Stimulated activated CD4-positive, alpha-beta T cell treated with anti-CD3 and anti-CD28 coated beads, Interleukin-1b, Interleukin-23, amount 100 ng/mL, for 4 hours (primary cell): ENCODE measurements around the gene IRX3.
"Not testable (repeated sequence)": the region's sequence is repeated elsewhere in the genome, so short reads cannot be mapped to it uniquely, and the experiment has no call there.

Source experiments
- DNase-seq, 2 donors: peaks; one replicate each; pipeline ENCODE4 v3.0.0-alpha.2; 2020; ENCODE audit warnings: low read depth in 2 of 2

IRX3 gene

DNA sequence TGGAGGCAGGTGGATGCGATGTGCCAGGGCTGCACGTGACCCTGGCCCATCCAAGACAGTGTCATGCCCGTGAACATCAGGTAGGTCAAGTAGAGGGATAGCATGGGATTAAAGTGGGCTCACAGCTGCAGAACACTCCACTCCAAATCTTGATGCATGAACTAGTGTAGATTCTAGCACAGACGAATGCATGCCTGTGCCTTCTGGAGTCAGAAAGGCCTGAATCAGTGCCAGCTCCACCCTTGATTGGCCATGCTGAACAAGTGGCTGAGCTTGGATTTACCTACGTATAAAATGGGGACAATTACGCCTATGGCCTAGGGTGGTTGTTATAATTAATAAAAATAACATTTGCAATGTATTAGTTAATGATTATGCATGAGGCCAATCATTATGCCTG is 10.6 kb downstream of the IRX3 start:
- DNase-seq = no peak

DNA sequence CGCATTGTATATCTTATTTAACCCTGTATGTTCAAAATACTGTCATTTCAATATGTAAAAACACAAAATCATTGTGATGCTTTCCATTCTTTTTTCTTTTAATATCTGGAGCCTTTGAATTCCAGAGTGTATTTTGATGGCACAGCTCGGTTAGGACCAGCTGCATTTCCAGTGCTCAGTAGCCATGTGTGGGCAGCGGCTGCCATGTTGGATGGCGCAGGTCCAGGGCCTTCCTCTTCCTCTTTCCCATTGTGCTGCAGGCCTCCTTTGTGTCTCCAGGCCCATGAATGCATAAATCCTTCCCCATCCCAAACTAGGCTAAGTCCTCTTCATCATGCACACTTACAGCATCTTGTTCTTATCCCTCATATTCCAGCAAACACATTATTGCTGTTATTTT is 13.0 kb downstream of the IRX3 start:
- DNase-seq = no peak

DNA sequence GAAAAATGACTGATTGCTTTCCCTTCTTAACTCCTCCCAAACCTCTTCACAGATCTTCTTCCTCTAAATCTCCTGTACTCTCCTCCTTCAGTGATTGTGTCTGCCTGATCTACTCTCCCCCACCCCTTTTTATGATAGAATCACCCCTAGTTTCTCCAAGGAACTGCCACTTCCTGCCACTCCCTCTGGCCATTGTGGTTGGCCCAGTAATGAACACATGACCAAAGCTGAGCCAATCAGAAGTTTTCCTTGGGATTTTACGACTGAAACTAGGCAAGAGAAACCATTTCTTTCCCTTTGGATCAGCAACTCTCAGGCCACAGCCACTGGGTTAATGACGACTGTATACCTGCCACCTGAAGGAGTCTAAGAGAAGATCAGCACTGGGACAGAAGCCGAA is 15.9 kb downstream of the IRX3 start:
- no peak for DNase-seq

DNA sequence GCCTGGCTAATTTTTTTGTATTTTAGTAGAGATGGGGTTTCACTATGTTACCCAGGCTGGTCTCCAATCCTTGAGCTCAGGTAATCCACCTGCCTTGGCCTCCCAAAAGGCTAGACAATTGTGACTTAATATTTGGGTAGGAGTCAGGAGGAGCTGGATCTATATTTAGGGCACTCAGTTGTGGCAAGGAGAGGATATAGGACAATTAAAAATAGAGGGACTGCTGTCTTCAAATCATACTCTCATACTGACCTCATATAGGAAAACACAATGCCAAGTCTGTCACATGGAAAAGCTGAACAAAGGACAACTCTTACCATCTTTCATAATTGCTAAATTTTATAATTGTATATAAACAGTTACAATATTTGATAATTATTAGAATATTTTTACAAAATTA is 17.1 kb downstream of the IRX3 start:
- no peak for DNase-seq

DNA sequence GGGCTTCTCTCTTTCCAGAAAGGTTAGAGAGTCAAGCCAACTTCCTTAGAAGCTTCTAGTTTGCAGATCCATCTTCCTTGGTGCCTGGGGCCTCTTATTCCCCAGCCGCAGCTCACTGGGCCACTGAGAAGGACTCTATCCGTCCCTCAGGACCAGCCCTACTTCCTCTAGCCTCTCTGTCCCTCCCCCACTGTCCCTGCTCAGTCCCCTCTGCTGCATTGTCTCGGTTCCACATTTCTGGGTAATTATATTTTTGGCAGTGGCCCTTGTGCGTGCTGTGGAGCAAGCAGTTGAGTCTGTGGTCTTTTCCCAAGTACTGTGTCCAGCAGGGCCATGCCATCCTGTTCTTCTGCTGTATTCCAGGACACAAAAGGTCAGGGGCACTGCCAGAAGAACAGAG is 17.8 kb downstream of the IRX3 start:
- no peak for DNase-seq

DNA sequence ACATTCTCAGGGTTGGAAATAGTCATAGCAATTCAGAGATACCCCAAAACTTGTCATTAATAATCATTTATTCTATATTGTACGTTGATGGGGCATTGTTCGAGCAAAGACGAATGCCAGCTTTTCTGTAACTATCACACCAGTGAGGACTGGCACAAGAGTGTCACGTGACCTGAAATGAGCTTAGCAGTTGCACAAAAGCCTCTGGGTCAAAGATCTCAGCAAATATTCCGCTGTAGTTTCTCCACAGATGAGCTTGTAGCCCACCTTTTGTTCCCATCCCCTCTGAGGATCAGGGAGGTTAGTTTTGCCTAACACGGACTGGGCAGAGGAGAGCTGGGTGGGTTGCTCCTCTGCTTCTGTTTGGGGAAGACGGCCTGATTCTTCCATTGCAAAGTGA is 18.2 kb downstream of the IRX3 start:
- no peak for DNase-seq

DNA sequence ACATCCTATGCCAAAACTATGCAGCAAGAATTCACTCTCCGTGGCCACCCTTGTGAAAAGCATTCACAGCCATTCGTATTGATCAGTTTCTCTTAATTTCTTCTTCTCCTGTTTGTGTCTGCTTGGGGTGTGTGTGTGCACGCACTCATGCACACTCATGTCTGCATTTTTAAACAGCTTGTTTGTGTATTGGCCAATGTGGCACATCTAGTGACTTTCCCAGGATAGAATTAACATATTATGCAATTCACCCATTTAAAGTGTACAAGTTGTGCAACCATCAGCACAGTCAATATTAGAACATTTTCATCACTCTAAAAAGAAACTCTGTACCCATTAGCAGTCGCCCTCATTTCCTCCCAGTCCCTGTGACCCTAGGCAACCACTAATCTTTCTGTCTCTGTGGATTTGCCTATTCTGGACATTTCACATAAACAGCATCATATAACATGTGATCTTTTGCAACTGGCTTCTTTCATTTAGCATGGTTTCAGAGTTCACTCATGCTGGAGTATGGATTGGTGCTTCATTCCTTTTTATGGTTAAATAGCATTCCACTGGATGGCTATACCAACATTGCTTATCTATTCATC is 20.1 kb downstream of the IRX3 start:
- no peak for DNase-seq

DNA sequence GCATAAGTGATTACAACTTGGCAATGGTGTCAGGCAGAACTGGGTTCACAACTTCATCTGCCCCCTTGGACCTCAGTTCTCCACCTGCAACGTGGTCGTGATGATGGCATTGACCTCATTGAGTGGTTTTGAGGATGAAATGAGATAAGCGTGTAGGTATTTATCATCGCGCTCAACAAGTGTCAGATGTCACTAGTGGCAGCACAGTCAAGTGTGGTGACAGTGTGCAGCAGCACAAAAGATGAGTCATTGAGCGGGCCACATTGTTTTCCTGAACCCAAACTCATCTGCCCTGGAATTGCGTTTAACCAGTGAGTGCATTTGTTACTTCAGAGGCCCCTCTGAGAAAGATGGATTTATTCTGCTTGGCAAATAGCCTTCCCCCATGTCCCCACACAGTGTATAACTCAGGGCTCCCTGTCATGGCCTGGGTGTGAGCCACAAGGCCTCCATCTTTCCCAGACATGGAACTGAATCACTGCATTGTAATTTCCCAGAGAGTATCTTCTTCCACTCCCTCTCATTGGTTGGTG is 20.9 kb downstream of the IRX3 start:
- no peak for DNase-seq

DNA sequence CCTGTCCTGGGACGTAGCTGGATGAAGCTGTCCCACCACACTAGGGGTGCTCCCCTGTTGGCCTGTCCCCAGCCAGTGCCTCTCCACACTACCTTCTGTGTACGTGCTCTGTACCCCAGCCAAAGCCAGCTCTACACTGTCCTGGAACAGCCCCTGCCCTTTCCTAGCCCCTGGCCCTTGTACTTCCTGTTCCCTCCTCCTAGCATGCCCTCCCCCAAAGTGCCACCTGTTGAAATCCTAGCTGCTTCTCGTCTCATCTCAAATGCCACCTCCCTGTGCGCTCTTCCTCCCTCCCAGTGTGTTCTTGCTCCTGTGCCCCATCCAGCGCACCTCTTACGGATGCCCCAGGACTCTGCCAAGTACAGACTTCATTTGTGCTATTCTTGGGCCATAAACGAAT is 33.5 kb downstream of the IRX3 start:
- DNase-seq = no peak

DNA sequence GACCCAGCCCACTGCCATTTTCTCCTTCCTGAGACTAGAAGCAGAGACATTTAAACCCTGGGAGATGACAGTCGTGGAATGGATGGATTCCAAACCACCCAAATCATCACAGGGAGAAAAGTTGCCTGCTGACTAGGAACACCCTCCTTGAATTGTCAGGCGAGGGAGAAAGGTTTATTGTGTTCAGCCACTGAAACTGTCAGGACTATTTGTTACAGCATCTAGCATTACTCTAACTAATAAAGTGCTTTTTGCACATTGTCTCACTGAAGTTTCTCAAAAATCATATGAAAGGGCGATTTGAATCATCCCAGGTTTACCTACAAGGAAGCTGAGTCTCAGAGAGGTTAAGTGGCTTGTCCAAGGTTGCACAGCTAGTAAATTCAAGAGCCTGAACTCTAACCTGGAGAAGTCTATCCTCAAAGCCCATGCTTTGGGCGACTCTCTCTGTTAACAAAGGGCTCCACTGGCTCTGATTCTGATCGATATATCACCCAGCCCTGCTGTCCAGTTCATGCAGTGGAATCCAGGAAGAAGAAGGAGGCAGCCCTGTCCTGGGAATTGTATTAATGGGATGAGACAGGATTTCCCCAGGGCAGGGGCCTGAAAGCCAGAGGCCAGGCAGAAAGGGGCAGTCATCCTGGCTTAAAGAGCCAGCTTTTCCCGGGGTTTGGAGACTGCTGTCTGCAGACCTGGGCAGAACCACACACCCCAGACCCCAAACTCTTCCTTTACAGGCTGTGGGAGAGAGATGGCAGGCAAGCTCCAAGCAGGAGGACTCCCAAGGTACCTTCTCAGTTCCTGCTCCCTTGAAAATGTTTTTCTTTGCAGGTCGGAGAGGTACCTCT is 37.5 kb downstream of the IRX3 start:
- DNase-seq = no peak

DNA sequence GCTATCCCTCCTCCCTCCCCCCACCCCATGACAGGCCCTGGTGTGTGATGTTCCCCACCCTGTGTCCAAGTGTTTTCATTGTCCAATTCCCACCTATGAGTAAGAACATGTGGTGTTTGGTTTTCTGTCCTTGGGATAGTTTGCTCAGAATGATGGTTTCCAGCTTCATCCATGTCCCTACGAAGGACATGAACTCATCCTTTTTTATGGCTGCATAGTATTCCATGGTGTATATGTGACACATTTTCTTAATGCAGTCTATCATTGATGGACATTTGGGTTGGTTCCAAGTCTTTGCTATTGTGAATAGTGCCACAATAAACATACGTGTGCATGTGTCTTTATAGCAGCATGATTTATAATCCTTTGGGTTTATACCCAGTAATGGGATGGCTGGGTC is 38.9 kb downstream of the IRX3 start:
- not testable (repeated sequence) for DNase-seq

DNA sequence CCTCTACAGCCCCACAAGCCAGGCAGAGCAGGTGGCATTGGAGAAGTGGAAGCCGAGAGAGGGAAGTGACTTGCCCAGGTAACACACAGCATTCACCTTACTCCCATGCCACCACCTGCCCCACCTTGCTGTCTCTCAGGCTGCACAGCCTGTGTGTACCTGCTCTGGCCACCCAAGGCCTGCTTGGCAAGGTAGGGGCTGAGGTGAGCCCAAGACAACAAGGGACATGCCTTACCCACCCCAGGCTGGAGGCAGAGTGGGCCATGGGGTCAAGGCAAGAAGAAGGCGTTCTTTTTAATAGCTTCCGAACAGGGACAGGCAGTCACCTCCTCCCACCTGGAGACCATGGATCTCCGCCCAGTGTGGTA is 40.1 kb downstream of the IRX3 start:
- DNase-seq = no peak

DNA sequence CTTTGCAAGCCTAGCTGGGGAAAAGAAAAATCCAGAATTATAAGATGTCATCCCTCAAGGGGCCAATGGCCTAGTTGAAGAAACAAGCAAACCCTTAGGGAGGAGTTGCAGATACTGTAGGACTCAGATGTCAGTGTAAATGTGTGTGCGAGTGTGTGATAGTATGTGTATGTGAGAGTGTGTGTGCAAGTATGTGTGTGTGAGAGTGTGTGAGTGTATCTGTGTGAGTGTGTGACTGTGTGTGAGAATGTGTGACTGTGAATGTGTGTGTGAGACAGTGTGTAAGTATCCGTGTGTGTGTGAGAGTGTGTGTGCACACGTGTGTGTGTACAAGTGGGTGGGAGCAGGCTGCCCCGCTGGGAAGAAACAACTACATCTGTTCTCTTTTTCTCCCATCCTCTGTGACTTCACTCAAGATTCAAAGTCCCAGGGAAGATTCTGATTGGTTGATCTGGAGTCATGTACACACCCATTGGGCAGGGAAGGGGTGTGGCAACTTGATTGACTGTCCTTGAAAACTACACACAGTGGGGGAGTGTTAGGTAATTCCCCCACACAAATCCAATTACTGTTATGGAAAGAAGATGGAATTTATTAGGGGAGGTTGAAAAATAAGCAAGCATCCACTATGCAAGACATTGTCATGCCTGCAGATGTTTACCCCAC is 40.7 kb downstream of the IRX3 start:
- DNase-seq = no peak

DNA sequence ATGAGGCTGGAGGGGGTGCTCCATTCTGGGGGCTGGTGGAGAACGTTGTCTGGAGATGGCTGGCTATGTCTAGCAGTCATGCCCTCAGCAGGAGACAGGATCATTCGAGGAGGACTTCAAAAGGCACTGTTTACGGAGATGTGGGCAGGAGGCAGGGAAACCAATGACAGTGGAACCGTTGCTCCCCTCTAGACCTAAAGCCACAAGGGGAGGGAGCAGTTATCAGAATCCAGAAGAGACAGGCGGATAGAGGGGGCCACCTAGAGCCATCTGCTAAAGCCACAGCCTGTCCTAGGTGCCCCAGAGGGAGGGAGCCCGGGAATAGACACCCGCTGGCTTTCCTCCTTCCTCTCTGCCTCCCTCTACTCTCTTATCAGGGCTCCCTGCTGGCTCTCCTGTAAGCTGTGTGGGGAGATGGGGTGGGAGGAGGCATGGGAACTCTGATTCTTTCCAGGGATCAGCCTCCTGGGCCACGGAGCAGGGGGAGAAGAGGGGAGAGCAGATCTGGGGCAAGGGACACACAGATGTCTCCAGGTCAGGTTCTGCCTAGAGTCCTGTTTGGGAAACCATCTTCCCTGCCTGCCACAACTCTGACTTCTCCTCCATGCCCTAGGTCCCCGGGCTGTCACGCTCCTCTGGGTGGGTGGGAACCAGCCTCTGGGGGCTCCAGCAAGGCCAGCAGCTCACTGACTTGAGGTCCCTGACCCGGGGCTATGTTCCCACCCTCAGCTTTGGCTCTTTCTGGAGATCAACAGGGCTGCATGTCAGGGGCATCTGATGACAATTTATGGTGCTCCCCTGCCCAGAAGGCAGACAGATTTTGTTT is 42.3 kb downstream of the IRX3 start:
- DNase-seq = no peak

DNA sequence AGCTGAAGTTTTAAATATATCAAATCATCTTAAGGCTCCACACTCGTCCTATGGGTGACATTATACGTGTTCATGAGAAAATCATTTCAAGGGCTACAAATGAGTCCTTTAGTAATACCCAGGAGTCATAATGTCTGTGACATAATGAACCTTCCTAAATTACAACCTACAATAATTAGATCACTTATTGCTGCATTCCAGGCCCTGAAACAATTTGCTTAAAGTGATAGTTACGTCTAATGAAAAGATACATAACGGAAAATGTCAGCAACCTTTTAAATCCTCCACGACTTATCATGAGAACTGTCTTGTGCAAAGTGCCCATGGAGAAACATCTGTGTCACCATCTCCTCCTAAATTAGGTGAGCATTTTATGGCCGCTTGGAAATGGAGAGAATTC is 43.4 kb downstream of the IRX3 start:
- DNase-seq = no peak

DNA sequence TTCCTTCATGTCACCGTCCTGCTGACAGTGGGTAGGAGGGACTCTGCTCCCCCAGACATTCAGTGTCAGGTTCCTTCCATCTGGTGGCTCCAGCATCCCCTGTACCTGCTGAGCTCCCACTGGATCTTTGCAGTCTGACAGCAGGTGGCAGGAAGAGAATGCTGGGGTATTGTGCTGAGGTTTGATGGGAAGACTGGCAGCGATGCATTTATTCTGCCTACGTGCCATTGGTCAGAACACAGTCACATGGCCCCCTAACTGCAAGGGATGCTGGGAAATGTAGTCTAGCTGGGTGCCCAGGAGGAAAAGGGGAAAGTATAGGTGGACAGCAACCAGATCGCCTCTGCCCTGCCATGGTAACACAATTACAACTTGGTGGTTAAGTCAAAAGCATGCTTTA is 44.4 kb downstream of the IRX3 start:
- DNase-seq = no peak

DNA sequence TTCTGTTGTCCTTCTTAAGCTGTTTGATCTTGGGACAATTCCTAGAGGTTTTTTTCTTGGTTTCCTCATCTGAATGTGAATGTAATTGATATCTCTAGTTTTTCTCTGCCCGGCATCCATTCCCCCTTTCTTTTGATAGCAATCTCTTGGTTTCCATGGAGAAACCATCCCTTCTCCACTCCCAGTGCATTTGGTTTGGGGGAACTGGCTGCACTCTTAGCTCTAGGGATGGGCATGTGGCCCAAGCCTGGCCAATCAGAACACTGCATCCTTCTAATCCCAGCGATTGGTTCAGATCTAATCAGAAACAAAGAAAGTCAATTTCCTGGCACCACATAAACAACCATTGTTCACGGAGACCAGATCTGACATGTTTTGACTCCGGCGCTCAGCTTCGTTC is 45.1 kb downstream of the IRX3 start:
- DNase-seq = no peak

DNA sequence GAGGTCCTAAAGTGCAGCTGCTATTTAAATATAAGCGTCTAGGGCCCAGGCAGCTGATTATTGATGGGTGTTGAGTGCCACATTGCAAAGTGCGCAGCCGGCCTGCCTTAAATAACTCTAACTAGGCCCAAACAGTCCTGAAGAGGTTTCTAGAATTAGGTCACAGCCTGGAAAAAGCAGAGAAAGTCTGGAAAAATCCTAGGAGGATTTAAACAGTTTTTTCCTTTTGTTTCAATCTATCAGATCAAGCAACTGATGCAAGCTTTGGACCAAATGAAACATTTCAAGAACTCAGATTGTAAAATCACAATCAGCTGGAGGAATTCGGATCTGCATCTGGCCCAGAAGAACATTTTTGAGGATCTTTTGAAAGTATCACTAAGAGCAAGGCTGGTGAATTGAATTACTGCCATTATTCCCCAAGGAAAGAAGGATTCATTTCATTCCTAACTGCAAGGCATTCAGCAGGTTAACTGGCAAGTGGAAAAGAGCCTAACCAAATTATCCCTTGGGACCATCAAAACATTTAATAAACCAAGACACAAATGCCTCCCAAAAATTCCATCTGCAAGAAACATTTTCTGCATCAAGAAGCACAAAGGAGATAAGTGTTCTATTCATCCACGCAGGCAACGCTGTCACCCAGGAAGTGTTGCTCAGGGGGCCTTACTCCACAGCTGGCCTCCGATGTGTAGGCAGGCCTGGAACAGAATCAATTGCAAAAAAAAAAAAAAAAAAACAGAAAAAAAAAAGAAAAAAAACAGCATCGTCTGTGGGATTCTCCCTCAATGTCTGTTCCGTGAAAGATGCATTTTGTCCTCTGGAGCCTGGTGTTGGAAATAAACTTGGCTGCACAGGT is 46.1 kb downstream of the IRX3 start:
- DNase-seq = no peak

DNA sequence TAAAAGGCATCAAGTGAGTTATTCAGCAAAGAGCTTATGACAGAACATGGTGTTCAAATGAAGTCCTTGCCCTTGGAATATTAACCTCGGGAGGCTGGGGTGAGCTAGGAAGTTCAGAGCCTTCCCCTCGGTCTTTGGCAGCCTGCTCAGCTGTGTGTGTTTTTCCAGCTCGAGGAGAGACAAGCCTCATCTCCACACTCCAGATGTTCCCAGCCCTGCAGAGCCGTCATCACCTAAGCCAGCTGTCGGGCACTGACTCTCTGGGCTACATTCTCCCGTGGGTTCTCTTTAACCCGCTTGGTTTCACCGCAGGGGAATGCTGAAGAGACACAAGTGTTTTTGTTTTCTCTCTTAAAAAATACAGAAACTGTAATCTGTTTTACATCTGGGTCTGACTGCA is 47.1 kb downstream of the IRX3 start:
- DNase-seq = no peak

DNA sequence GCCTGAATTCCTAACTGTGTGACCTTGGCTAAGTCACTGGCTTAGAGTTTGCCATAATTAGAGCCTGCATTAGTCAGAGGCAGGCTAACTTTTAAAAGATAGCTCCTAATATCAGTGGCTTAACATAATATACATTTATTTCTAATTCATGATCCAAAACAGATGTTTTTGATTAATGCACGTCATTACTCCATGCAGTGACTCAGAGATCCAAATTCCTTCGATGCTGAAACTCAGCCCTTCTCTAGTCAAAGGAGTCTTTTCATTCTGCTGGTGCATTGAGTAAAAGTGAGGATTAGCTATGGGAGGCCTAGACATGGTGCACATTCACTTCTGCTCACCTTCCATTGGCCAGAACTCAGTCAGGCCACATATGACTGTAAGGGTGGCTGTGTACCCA is 49.8 kb downstream of the IRX3 start:
- DNase-seq = no peak

DNA sequence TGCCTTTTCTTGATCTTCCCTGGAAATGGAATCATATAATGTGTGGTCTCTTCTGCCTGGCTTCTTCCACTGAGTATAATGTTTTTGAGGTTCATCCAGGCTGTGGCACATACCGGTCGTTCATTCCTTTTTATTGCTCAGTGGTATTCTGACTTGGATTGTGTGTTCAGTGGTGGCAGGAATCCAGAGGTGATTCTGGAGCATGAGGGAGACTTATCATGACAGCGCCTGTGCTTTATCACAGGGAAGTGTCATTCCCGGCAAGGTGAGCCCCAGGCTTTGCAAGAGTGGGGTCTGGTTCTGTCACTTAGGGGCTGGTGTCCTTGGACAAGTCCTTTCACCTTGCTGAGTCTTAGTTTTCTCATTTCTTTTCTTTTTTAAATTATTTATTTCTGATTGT is 53.0 kb downstream of the IRX3 start:
- DNase-seq = no peak
